Prostate gland (tissue), 2 donors: Measurements from ENCODE around the gene ZNF735. TPM values are rescaled to one million over a fixed set of nuclear protein-coding genes. Genes with fewer than 3 reads are reported as not detected.

ENCODE experiments used
- DNase-seq: peaks from one replicate; pipeline ENCODE4 v3.0.0-alpha.2; 2019; ENCODE audit warnings: low spot score
- H3K27ac ChIP-seq, 2 donors: fragments of 200-600 bp; sonication (generic); 2 replicates each; pipeline ENCODE4 v1.5.1; 2017 to 2019
- H3K27me3 ChIP-seq: fragments of 200-600 bp; sonication (generic); replicated peaks from 2 replicates; pipeline ENCODE4 v1.5.1; 2019; ENCODE audit not compliant: insufficient read depth
- H3K36me3 ChIP-seq, 2 donors: fragments of 200-600 bp; sonication (generic); 1 replicate in 1 of 2; 2 replicates in 1 of 2; pipeline versions ENCODE4 v1.5.1 to v1.8.1; 2017 to 2019
- H3K4me1 ChIP-seq: fragments of 200-600 bp; sonication (generic); replicated peaks from 2 replicates; pipeline ENCODE4 v1.5.1; 2019
- H3K4me3 ChIP-seq, 2 donors: fragments of 200-600 bp; sonication (generic); 2 replicates each; pipeline ENCODE4 v1.5.1; 2017 to 2019
- H3K9me3 ChIP-seq: fragments of 200-600 bp; sonication (generic); 2 replicates; pipeline ENCODE4 v1.5.1; 2017
- CTCF ChIP-seq, 4 experiments: fragments of 200-600 bp in 2 of 4; fragments of 450-650 bp in 2 of 4; sonication (generic) in 2 of 4; IDR thresholded peaks; 1 replicate in 3 of 4; 2 replicates in 1 of 4; pipeline ENCODE4 v1.5.1; 2016 to 2019; ENCODE audit warnings: antibody characterized with exemption in 4 of 4, mild to moderate bottlenecking in 2 of 4, moderate library complexity in 2 of 4
- POLR2A ChIP-seq: fragments of 450-650 bp; IDR thresholded peaks from one replicate; pipeline ENCODE4 v1.6.1; 2016; ENCODE audit warnings: antibody characterized with exemption, mild to moderate bottlenecking
- POLR2AphosphoS5 ChIP-seq: sonication (generic); formaldehyde crosslinking; IDR thresholded peaks from one replicate; pipeline ENCODE4 v1.6.1; 2017; ENCODE audit warnings: antibody characterized with exemption
- WGBS: methylation state at CpG from one replicate; pipeline ENCODE4 v1.1.5; 2018; 5-methylcytosine and 5-hydroxymethylcytosine counted together
- intact Hi-C: fragments of 100-400 bp; cut with DNase I; formaldehyde crosslinking; loops from one replicate; pipeline ENCODE4 v1.14.2; 2022
- total RNA-seq, 2 donors: library from RNA; depleted of rRNA; stranded (reverse); fragments of >200 nt; gene quantifications; one replicate each; pipeline ENCODE4 v1.1.0, GENCODE V29; 2016

ZNF735 gene
- total RNA-seq, 2 donors from 2014 or later: not detected

- Histone ChIP-seq H3K27ac (no peak overlapping the region), H3K36me3 (no peaks in the 10 kb centered on the region), H3K9me3 (no peaks in the 10 kb centered on the region), H3K4me3 (no peak overlapping the region), H3K4me1 (no peaks in the 10 kb centered on the region), H3K27me3 (no peaks in the 10 kb centered on the region)
- WGBS: 40% methylated on average over 40 of the region's 46 CpGs
- no peak for TF ChIP-seq POLR2A
- intact Hi-C loops: no loop called here
- no peak for DNase-seq
Observed at GRCh38 chr7:64181586-64181985, 25.4 kb upstream of the ZNF735 start.

GRCh38 chr7:64182036-64182790 is 24.8 kb upstream of the ZNF735 start:
- Histone ChIP-seq H3K27ac (no peak overlapping the region), H3K27me3 (no peaks in the 10 kb centered on the region), H3K9me3 (no peaks in the 10 kb centered on the region), H3K4me1 (no peaks in the 10 kb centered on the region), H3K4me3 (no peak overlapping the region), H3K36me3 (no peaks in the 10 kb centered on the region)
- DNase-seq: no peak
- 47% methylated on average over 17 of the region's 66 CpGs for WGBS
- TF ChIP-seq POLR2AphosphoS5: no peak
- TF ChIP-seq CTCF (IDR thresholded peaks at IDR 0.05): no peak
- no peak for TF ChIP-seq POLR2A
- intact Hi-C loops: no loop called here

- Histone ChIP-seq H3K4me1 (no peaks in the 10 kb centered on the region), H3K9me3 (no peaks in the 10 kb centered on the region), H3K27me3 (no peaks in the 10 kb centered on the region), H3K36me3 (no peaks in the 10 kb centered on the region), H3K4me3 (no peak overlapping the region), H3K27ac (no peak overlapping the region)
- peak; percentile 54 to 76 (median 61) for TF ChIP-seq CTCF (IDR thresholded peaks at IDR 0.05)
- TF ChIP-seq POLR2A: no peak
- intact Hi-C loops: loop anchor here (1.0 kb wide), 1 partner anchor 436 kb away; no protein-coding TSS in a partner anchor
- WGBS: 16% methylated on average over 27 of the region's 31 CpGs
- DNase-seq: no peak
Observed at GRCh38 chr7:64183126-64183742, 23.8 kb upstream of the ZNF735 start.

- intact Hi-C loops: loop anchor here (1.0 kb wide), 1 partner anchor 435 kb away; no protein-coding TSS in a partner anchor
- over 99% methylated on average over 11 of the region's 13 CpGs for WGBS
- no peaks in the 10 kb centered on the region for H3K9me3 ChIP-seq
- H3K4me1 ChIP-seq: no peaks in the 10 kb centered on the region
- no peaks in the 10 kb centered on the region for H3K27me3 ChIP-seq
- DNase-seq: no peak
- no peak overlapping the region for H3K4me3 ChIP-seq
- TF ChIP-seq POLR2AphosphoS5: no peak
- TF ChIP-seq CTCF (IDR thresholded peaks at IDR 0.05): no peak
- no peak for TF ChIP-seq POLR2A
- no peak overlapping the region for H3K27ac ChIP-seq
- no peaks in the 10 kb centered on the region for H3K36me3 ChIP-seq
Observed at GRCh38 chr7:64183827-64184372, 23.1 kb upstream of the ZNF735 start.

- no peak overlapping the region for H3K4me3 ChIP-seq
- H3K27ac ChIP-seq: no peak overlapping the region
- H3K36me3 ChIP-seq: no peaks in the 10 kb centered on the region
- TF ChIP-seq POLR2A: no peak
- no peak for TF ChIP-seq POLR2AphosphoS5
- no peak for TF ChIP-seq CTCF (IDR thresholded peaks at IDR 0.05)
- DNase-seq: no peak
- H3K9me3 ChIP-seq: no peaks in the 10 kb centered on the region
- intact Hi-C loops: no loop called here
- WGBS: 88% methylated on average over 12 of the region's 12 CpGs
- no peaks in the 10 kb centered on the region for H3K27me3 ChIP-seq
- no peaks in the 10 kb centered on the region for H3K4me1 ChIP-seq
Observed at GRCh38 chr7:64184376-64184775, 22.6 kb upstream of the ZNF735 start.
